HG03520 (cell line): Measurements from ENCODE around the gene MORN1.
A peak's percentile ranks its signal among the peaks of the same experiment; 100 is the strongest.

Experiments
- ATAC-seq: cut with Tn5 transposase; IDR thresholded peaks from one replicate; pipeline ENCODE4 v1.9.1; 2021; ENCODE audit warnings: mild to moderate bottlenecking, moderate library complexity; ENCODE audit not compliant: unreplicated experiment

MORN1 gene

GRCh38 chr1:2405588-2406295 is 14.4 kb upstream of the MORN1 start:
- ATAC-seq, result no peak

- ATAC-seq, result no peak
These were observed 13.6 kb upstream of the MORN1 start for GRCh38 chr1:2404890-2405511.

GRCh38 chr1:2404142-2404889 is 13.0 kb upstream of the MORN1 start:
- no peak for ATAC-seq

GRCh38 chr1:2403273-2403672 is 11.9 kb upstream of the MORN1 start:
- no peak for ATAC-seq

GRCh38 chr1:2402420-2402819 is 11.1 kb upstream of the MORN1 start:
- ATAC-seq, result no peak

GRCh38 chr1:2400950-2401649 is 9.7 kb upstream of the MORN1 start:
- ATAC-seq, result no peak

GRCh38 chr1:2400576-2400909 is 9.2 kb upstream of the MORN1 start:
- no peak for ATAC-seq

- no peak for ATAC-seq
These were observed 8.7 kb upstream of the MORN1 start for GRCh38 chr1:2399890-2400575.

- ATAC-seq, result no peak
These were observed 7.5 kb upstream of the MORN1 start for GRCh38 chr1:2398871-2399270.

GRCh38 chr1:2397007-2397679 is 5.8 kb upstream of the MORN1 start:
- ATAC-seq, result no peak

- ATAC-seq, result no peak
These were observed 5.1 kb upstream of the MORN1 start for GRCh38 chr1:2396476-2396875.

GRCh38 chr1:2396059-2396458 is 4.7 kb upstream of the MORN1 start:
- no peak for ATAC-seq

GRCh38 chr1:2395245-2395644 is 3.9 kb upstream of the MORN1 start:
- ATAC-seq, result no peak

- ATAC-seq, result no peak
These were observed 3.4 kb upstream of the MORN1 start for GRCh38 chr1:2394761-2395160.

- ATAC-seq, result no peak
These were observed 2.9 kb upstream of the MORN1 start for GRCh38 chr1:2394220-2394619.

GRCh38 chr1:2393471-2393877 is 2.1 kb upstream of the MORN1 start:
- no peak for ATAC-seq

GRCh38 chr1:2392686-2393085 is 1.3 kb upstream of the MORN1 start:
- no peak for ATAC-seq

- peak; percentile 6 for ATAC-seq
These were observed 666 bp upstream of the MORN1 start for GRCh38 chr1:2391931-2392509.

- ATAC-seq, result no peak
These were observed 1.7 kb downstream of the MORN1 start for GRCh38 chr1:2389644-2390043.
